DMS 273 (cell line): ENCODE results near the gene WDR37.

ENCODE experiments used
- DNase-seq: peaks from one replicate; lab custom pipeline; 2025; ENCODE audit not compliant: unreplicated experiment; lab: John Stamatoyannopoulos, UW

WDR37 gene

DNA sequence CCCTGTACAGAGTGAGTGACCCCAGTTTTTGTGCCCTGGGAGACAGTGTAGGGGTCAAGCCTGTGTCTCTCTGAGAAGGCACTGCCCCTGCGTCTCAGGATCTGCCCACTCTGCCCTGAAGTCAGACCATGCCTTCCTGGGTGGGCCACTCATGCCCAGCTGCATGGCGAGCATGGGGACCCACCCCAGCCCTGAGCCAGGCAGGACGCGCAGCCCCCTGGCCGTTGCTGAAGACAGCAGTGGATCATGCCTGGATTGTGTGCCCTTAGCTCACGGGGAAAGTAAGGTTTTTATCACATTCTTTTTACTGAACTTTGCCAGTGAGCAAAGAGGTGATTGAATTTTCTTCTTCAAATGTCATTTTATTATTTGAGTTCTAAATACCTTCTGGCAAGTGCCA, 66.2 kb downstream of the WDR37 start:
- no peak for DNase-seq

- no peak for DNase-seq
Measured at GRCh38 chr10:1123198-1123597, 67.0 kb downstream of the WDR37 start.

GRCh38 chr10:1123972-1124371, 67.8 kb downstream of the WDR37 start:
- DNase-seq, result no peak

- no peak for DNase-seq
Measured at GRCh38 chr10:1124796-1125195, 68.6 kb downstream of the WDR37 start.

GRCh38 chr10:1126461-1126860, 70.3 kb downstream of the WDR37 start:
- DNase-seq, result no peak

GRCh38 chr10:1127629-1128028, 71.4 kb downstream of the WDR37 start:
- no peak for DNase-seq

GRCh38 chr10:1128115-1128514, 71.9 kb downstream of the WDR37 start:
- no peak for DNase-seq

GRCh38 chr10:1128649-1129048, 72.5 kb downstream of the WDR37 start:
- DNase-seq, result no peak

GRCh38 chr10:1130226-1130625, 74.0 kb downstream of the WDR37 start:
- DNase-seq, result no peak

DNA sequence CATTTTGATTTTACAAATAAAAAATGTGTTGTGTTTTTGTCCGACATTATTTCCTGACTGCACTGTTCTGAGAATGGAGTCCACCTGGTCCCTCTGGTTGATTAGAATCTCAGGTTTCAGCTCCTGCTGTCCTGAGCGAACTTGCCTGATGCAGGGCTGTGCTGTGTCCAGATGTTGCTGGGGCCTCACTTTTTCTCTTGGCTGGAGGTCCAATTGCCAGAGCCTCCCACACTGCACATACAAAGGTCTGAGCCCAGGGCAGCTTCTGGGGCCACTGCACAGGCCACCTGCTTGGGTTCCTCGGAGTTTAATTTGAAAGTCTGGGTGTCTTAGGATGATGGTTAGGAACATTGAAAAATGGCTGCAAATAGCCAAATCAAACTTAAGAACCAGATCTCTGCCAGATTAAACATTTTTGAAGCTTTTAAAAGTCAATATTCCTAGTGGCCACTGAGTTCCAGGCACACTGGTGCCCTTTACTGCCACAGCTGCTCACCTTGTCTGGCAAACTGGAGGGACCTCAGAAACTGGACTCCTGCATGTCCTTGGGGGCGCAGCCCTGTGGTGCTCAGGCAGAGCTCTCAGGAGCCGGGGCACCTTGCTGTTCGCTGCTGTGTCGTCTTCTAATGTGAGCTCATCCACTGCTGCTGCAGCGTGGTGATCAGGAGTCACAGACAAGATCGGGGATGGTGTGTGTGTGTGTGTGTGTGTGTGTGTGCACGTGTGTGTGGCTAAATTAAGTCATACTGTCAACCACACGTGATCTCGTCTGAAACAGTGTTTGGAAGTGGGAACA, 75.0 kb downstream of the WDR37 start:
- peak; percentile 37 for DNase-seq

- DNase-seq, result no peak
Measured at GRCh38 chr10:1132584-1132983, 76.4 kb downstream of the WDR37 start.

DNA sequence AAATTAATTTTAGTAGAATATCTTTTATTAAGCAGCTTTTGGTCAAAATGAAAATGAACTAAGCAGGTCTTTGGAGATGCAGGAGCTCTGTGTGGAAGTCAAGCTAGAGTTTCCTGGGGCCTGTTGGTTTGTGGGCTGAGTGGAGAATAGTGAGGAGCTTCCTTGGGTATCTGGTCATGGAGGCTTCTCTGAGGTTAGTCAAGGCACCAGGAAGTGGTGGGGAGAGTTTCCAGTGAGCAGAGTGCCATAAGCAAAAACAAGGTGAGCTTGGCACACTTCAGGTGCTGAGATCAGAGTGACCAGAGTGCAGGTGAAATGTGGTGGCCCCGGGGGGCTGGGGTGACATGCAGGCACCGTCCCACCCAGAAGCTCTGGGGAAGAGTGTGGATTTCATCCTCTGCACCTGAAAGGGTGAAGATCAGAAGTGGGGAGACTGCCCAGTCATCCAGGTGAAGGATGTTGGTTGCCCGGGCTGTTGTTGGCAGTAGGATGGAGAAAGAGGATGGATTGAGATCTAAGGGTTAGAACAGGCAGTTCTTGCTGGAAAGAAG, 77.4 kb downstream of the WDR37 start:
- no peak for DNase-seq

DNA sequence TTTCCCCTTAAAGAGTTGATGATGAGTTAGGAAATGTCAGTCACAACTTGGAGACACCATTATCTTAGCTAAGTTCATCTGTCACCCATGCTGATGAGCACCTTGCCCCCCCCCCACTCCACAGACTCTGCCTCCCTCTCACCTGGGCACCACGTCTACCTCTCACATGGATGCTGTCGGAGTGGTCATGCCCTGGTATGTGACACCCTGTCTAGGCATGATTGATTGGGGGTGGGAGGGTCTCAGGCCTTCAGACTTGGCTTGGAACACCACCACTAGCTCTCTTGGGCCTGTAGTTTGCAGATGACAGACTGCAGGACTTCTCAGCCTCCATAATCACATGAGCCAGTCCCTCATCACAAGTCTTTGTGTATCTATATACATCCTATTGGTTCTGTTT, 78.0 kb downstream of the WDR37 start:
- no peak for DNase-seq

DNA sequence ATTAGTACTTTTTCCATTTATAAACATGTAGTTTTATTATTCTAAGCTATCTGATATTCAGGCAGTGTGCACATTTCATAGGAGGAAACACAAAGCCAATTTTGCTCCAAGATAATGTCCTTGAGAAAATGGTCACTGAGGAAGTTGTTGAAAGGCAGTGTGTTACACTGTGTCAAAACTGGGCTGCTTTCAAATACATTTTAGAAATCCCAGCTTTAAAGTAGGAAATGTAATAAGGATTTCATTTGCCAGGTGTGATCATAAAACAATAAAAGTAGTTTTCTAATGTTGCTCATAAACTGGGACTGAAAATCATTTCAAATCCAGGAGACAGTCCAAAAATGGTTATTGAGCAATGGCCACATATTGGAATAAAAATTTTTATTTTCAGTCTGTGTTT, 80.1 kb downstream of the WDR37 start:
- DNase-seq, result no peak

GRCh38 chr10:1137499-1138163, 81.4 kb downstream of the WDR37 start:
- no peak for DNase-seq

GRCh38 chr10:1138529-1138928, 82.3 kb downstream of the WDR37 start:
- DNase-seq, result no peak

GRCh38 chr10:1141261-1141660, 85.1 kb downstream of the WDR37 start:
- no peak for DNase-seq

DNA sequence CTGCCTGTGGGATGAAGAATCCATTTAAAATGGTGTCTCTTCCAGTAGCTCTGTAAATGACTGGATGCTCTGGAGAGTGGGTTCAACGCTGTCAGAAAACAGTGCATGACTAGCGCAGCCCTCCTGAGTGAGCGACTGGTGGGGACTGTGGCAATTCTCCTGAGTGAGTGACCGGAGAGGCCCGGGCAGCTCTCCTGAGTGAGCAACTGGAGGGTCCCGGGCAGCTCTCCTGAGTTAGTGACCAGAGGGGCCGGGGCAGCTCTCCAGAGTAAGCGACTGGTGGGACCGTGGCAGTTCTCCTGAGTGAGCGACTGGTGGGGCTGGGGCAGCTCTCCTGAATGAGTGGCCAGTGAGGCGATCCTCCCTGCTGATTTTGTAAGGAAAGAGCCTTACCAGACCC, 85.5 kb downstream of the WDR37 start:
- no peak for DNase-seq

GRCh38 chr10:1142596-1142995, 86.4 kb downstream of the WDR37 start:
- peak; percentile 24 for DNase-seq

DNA sequence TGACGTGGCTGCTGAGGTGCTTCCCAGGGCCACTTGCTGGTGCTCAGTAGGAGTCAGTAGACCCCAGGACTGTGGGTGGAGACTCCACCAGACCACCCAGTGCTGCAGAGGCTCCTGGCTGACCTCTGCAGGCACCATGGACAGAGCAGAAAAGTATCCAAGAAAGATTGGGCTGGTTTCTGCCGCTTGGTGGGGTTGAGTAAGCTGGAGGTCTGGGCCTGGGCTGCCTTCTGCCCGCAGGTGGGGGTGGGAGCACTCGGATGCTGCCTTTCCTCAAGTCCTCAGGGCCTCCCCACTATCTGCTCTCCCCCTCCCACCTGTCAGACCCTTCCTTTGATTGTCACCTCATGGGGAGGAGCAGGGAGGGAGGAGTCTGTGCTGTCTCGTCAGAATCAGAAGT, 91.6 kb downstream of the WDR37 start:
- no peak for DNase-seq

GRCh38 chr10:1148855-1149605, 92.8 kb downstream of the WDR37 start:
- DNase-seq, result no peak
